Neutrophil (primary cell): ENCODE results near the gene AGR3.

Experiments used
- H3K27ac ChIP-seq: fragments of 200-600 bp; sonication (generic); 2 replicates; pipeline ENCODE4 v1.5.1; 2016; ENCODE audit warnings: mild to moderate bottlenecking, moderate library complexity
- H3K27me3 ChIP-seq: fragments of 200-600 bp; sonication (generic); 2 replicates; pipeline ENCODE4 v1.6.0; 2016; ENCODE audit warnings: mild to moderate bottlenecking
- H3K36me3 ChIP-seq: fragments of 200-600 bp; sonication (generic); 2 replicates; pipeline ENCODE4 v1.5.1; 2017
- H3K4me1 ChIP-seq, 2 experiments: fragments of 200-600 bp in 1 of 2; sonication (generic) in 1 of 2; 1 replicate in 1 of 2; 2 replicates in 1 of 2; pipeline versions ENCODE4 v1.5.1 to v1.6.1; 2013 to 2016; ENCODE audit warnings: low read depth in 1 of 2, low read length in 1 of 2, mild to moderate bottlenecking in 1 of 2, moderate library complexity in 1 of 2; ENCODE audit not compliant: control insufficient read depth in 1 of 2, insufficient read depth in 1 of 2
- H3K4me3 ChIP-seq, 2 experiments: fragments of 200-600 bp in 1 of 2; sonication (generic) in 1 of 2; 1 replicate in 1 of 2; 2 replicates in 1 of 2; pipeline ENCODE4 v1.5.1; 2013 to 2016; ENCODE audit warnings: low read depth in 1 of 2, low read length in 1 of 2, mild to moderate bottlenecking in 1 of 2, moderate library complexity in 1 of 2
- H3K9me3 ChIP-seq: fragments of 200-600 bp; sonication (generic); 2 replicates; pipeline ENCODE4 v1.5.1; 2016
- TF ChIP-seq, protein P1 (sequence below): fragments of 200-600 bp; sonication (generic); IDR thresholded peaks from 2 replicates; pipeline ENCODE4 v1.5.1; 2016; ENCODE audit warnings: antibody characterized with exemption

Gene AGR3

DNA sequence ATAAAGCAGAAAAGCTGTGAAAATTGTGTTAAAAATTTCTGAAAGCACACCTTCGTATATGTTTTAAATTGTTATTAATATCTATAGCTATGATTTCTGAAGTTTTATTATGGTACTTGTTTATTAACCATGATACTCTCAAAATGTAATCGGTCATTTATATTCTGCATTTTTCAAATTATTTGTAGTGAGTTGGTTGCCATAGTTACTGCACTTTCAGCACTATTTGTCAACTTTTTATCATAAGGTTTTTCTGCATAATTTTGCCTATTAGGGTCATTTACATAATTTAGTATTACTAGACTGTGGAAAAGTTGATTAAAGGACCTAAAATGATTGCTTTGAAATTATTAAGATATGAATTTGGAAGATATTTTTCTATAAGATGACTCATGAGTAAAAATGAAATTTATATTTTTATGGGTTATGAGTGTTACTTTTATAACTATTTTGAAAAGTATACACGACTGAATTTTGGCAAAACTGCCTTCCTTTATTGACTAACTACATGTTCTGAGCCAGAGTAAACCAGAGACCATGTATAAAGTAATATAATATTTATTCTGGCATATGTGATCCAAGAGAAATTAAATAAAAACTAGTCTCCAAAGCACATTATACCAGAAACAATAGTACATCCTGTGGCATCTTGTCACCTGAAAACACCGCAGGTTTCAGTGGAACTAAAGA is 69.1 kb downstream of the AGR3 start:
- Histone ChIP-seq H3K9me3 (no peaks in the 10 kb centered on the region), H3K27me3 (no peaks in the 10 kb centered on the region), H3K4me3 (no peak overlapping the region), H3K4me1 (no peaks in the 10 kb centered on the region), H3K27ac (no peak overlapping the region), H3K36me3 (no peaks in the 10 kb centered on the region)
- TF ChIP-seq, protein P1, sequence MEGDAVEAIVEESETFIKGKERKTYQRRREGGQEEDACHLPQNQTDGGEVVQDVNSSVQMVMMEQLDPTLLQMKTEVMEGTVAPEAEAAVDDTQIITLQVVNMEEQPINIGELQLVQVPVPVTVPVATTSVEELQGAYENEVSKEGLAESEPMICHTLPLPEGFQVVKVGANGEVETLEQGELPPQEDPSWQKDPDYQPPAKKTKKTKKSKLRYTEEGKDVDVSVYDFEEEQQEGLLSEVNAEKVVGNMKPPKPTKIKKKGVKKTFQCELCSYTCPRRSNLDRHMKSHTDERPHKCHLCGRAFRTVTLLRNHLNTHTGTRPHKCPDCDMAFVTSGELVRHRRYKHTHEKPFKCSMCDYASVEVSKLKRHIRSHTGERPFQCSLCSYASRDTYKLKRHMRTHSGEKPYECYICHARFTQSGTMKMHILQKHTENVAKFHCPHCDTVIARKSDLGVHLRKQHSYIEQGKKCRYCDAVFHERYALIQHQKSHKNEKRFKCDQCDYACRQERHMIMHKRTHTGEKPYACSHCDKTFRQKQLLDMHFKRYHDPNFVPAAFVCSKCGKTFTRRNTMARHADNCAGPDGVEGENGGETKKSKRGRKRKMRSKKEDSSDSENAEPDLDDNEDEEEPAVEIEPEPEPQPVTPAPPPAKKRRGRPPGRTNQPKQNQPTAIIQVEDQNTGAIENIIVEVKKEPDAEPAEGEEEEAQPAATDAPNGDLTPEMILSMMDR = no peak

DNA sequence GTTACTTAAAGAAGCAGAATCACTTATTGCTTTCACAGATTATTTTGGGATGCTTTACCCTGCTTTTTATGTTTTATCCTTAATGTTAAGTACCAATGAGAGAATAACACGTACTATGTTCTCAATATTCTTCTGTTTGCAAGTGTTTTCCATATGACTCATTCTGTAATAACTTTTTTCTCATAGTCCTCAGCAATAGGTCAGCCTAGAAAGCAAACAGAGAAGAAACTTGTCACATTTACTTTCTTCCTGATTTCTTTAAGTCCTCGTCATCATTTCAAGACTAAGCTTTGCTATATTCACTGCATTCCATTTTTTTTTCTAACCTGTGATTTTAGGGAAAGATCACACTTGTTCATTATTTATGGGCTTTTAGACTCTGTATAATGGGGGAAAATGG is 70.2 kb downstream of the AGR3 start:
- no peak overlapping the region for H3K4me3 ChIP-seq
- no peak overlapping the region for H3K27ac ChIP-seq
- H3K4me1 ChIP-seq = no peaks in the 10 kb centered on the region
- no peaks in the 10 kb centered on the region for H3K36me3 ChIP-seq
- no peaks in the 10 kb centered on the region for H3K27me3 ChIP-seq
- TF ChIP-seq, protein P1 = no peak
- no peaks in the 10 kb centered on the region for H3K9me3 ChIP-seq

DNA sequence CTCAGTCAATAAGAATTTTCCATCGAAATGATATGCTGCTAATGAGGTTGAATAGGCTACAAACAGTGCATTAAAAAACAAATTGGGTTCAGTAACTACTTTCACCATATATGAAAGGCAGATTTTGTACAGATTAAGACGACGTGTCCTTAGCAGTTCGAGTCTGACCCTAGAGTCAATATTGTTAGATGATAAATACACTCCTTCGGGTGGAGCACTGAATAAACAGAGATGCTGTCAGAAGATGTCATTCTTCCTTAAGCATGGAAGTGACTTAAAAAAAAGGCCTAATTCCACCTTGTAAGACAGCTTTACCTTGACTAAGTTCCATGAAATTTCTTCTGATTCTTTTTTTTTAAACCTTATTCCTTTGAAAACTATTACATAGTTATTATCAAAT is 71.2 kb downstream of the AGR3 start:
- Histone ChIP-seq H3K4me3 (no peak overlapping the region), H3K4me1 (no peaks in the 10 kb centered on the region), H3K36me3 (no peaks in the 10 kb centered on the region), H3K27ac (no peak overlapping the region), H3K27me3 (no peaks in the 10 kb centered on the region), H3K9me3 (no peaks in the 10 kb centered on the region)
- TF ChIP-seq, protein P1 = no peak

DNA sequence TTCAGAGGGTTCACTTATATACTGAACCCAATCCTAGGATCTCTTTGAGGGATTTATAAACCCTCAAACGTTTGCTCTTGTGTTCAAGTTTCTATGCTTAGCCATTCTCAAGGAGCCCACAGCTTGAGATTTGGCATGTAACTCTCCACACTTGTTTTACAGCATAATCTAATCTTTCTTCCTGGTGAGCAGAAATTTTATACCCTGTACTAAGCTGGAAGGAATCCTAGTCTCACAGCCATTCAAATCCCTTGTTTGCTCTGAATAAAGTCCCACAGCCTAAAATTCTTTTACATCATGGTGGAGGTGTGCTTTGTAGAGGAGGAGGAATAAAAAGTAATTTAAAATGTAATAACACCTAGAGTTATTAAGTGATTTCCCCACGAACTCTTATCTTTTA is 71.7 kb downstream of the AGR3 start:
- Histone ChIP-seq H3K4me3 (no peak overlapping the region), H3K36me3 (no peaks in the 10 kb centered on the region), H3K27ac (no peak overlapping the region), H3K9me3 (no peaks in the 10 kb centered on the region), H3K4me1 (no peaks in the 10 kb centered on the region), H3K27me3 (no peaks in the 10 kb centered on the region)
- TF ChIP-seq, protein P1 = no peak
